PC-3 (cell line): ENCODE data around the gene ZNF408.

Experiments
- CTCF ChIP-seq: fragments of 300-600 bp; sonication (generic); conservative IDR thresholded peaks from 2 replicates; pipeline ENCODE4 v1.5.1; 2017; ENCODE audit warnings: antibody characterized with exemption, low read depth, mild to moderate bottlenecking, low read length
- EZH2phosphoT487 ChIP-seq: fragments of 300-600 bp; sonication (generic); IDR thresholded peaks from 2 replicates; pipeline ENCODE4 v1.6.1; 2018; ENCODE audit warnings: mild to moderate bottlenecking, antibody characterized with exemption, low read length, borderline replicate concordance

GRCh38 chr11:46666516-46666915 is 34.3 kb upstream of the ZNF408 start:
- TF ChIP-seq CTCF (no peak), EZH2phosphoT487 (no peak)
